ENCODE measurements around the gene CYP4F22. TPM values are rescaled to one million over a fixed set of nuclear protein-coding genes. Genes with fewer than 3 reads are reported as not detected.
A peak's percentile ranks its signal among the peaks of the same experiment; 100 is the strongest.

The CYP4F22 gene
- total RNA-seq, 1 experiment from 2014 or later = not detected

GRCh38 chr19:15461694-15462093, 46.6 kb upstream of the CYP4F22 start:
- WGBS (ENCODE audit: extremely low coverage, insufficient read length, low lambda C conversion rate) = no CpG with 5 or more reads among the region's 2 CpGs
- Histone ChIP-seq H2AK5ac (ENCODE audit: insufficient read length, low read length) (no peak overlapping the region), H2BK20ac (ENCODE audit: low read depth, low read length, poor library complexity, severe bottlenecking) (no peak overlapping the region), H3K14ac (ENCODE audit: insufficient read depth, low read length) (no peak overlapping the region), H2AFZ (ENCODE audit: low read length) (no peak overlapping the region), H3K56ac (ENCODE audit: insufficient read length, low read depth, low read length) (no peak overlapping the region), H2BK120ac (ENCODE audit: low read depth, low read length, poor library complexity, severe bottlenecking) (no peak overlapping the region), H2BK12ac (ENCODE audit: insufficient read length, low read depth, low read length) (no peak overlapping the region), H3K23ac (ENCODE audit: insufficient read length, low read depth, low read length) (no peak overlapping the region), H3K4me1 (ENCODE audit: insufficient read depth, low read length) (no peaks in the 10 kb centered on the region; the same call in 1 of the 2 replicates), H3K27ac (ENCODE audit: insufficient read length, low read depth, low read length) (no peak overlapping the region), H3K79me2 (ENCODE audit: insufficient read depth, low read length) (no peaks in the 10 kb centered on the region), H4K91ac (ENCODE audit: insufficient read length, low read depth, low read length) (no peak overlapping the region), H3K18ac (ENCODE audit: insufficient read length, low read depth, low read length) (no peak overlapping the region), H3K9ac (ENCODE audit: extremely low read depth, insufficient read length, low read length) (no peak overlapping the region), H3K4ac (ENCODE audit: low read depth, low read length) (no peak overlapping the region), H3K4me2 (ENCODE audit: insufficient read depth, insufficient read length, low read length) (no peak overlapping the region), H2BK5ac (ENCODE audit: insufficient read length, low read length) (no peak overlapping the region), H4K5ac (ENCODE audit: insufficient read length, low read depth, low read length) (no peak overlapping the region), H3K9me3 (ENCODE audit: control insufficient read depth, low read depth, low read length) (no peaks in the 10 kb centered on the region), H3K79me1 (ENCODE audit: insufficient read depth, low read depth, low read length, poor library complexity, severe bottlenecking) (no peaks in the 10 kb centered on the region), H3K23me2 (ENCODE audit: insufficient read length, low read depth, low read length, poor library complexity, severe bottlenecking) (peaks cover 8% of the 10 kb centered on the region), H4K8ac (replicated peaks; ENCODE audit: insufficient read length, low read depth, low read length) (no peak overlapping the region), H2BK15ac (ENCODE audit: low read depth, low read length) (no peak overlapping the region), H3T11ph (ENCODE audit: low read length) (no peak overlapping the region), H4K20me1 (ENCODE audit: control insufficient read depth, insufficient read depth, insufficient read length) (no peaks in the 10 kb centered on the region), H3K27me3 (ENCODE audit: insufficient read depth, low read length) (peaks cover 12% of the 10 kb centered on the region; the same call in 1 of the 2 replicates)
- Mint-ChIP-seq H3K27me3 (ENCODE audit: low read depth) (peaks cover 57% of the 10 kb centered on the region), H3K36me3 (ENCODE audit: insufficient read depth in 1 of 3, low read depth in 3 of 3) (no peaks in the 10 kb centered on the region), H3K27ac (0 out of 7 replicates have a peak overlapping the region, but pooled peaks of 1 of the 3 experiments have one; percentile 52), H3K4me3 (no peak overlapping the region), H3K9me3 (peaks cover 0 to 2% of the 10 kb centered on the region in 2 experiments; a peak in 4 of 5 replicates), H3K4me1 (peaks cover 4 to 6% of the 10 kb centered on the region in 2 experiments; a peak in 1 of 4 replicates)
- DNase-seq = no peak
- TF ChIP-seq CTCF (conservative IDR thresholded peaks at IDR 0.05) = no peak
